Stimulated activated CD4-positive, alpha-beta T cell treated with anti-CD3 and anti-CD28 coated beads, Interleukin-1b, Interleukin-23, amount 100 ng/mL, for 48 hours (primary cell): ENCODE measurements around the gene TIAM1.
A peak's percentile ranks its signal among the peaks of the same experiment; 100 is the strongest.

Source experiments
- DNase-seq: peaks from one replicate; pipeline ENCODE4 v3.0.0-alpha.2; 2020

TIAM1 gene

GRCh38 chr21:31119199-31119598, 224.9 kb downstream of the TIAM1 start:
- no peak for DNase-seq

GRCh38 chr21:31117128-31117916, 226.7 kb downstream of the TIAM1 start:
- DNase-seq, result no peak

- DNase-seq, result no peak
Observed at GRCh38 chr21:31115249-31115648, 228.8 kb downstream of the TIAM1 start.

- DNase-seq, result no peak
Observed at GRCh38 chr21:31111093-31111492, 233.0 kb downstream of the TIAM1 start.

- no peak for DNase-seq
Observed at GRCh38 chr21:31110430-31110829, 233.6 kb downstream of the TIAM1 start.

- no peak for DNase-seq
Observed at GRCh38 chr21:31107871-31108270, 236.2 kb downstream of the TIAM1 start.

- DNase-seq, result no peak
Observed at GRCh38 chr21:31107176-31107785, 236.8 kb downstream of the TIAM1 start.

- no peak for DNase-seq
Observed at GRCh38 chr21:31103571-31104265, 240.3 kb downstream of the TIAM1 start.

GRCh38 chr21:31103163-31103562, 240.9 kb downstream of the TIAM1 start:
- no peak for DNase-seq

GRCh38 chr21:31099122-31099521, 244.9 kb downstream of the TIAM1 start:
- no peak for DNase-seq

- DNase-seq, result peak; percentile 77
Observed at GRCh38 chr21:31098576-31099005, 245.5 kb downstream of the TIAM1 start.

- DNase-seq, result no peak
Observed at GRCh38 chr21:31092832-31093625, 251.0 kb downstream of the TIAM1 start.

GRCh38 chr21:31090376-31090775, 253.7 kb downstream of the TIAM1 start:
- no peak for DNase-seq

- no peak for DNase-seq
Observed at GRCh38 chr21:31088474-31088751, 255.6 kb downstream of the TIAM1 start.

- DNase-seq, result no peak
Observed at GRCh38 chr21:31087639-31088473, 256.2 kb downstream of the TIAM1 start.

- DNase-seq, result no peak
Observed at GRCh38 chr21:31084689-31085088, 259.4 kb downstream of the TIAM1 start.

GRCh38 chr21:31078796-31079195, 265.3 kb downstream of the TIAM1 start:
- no peak for DNase-seq

- DNase-seq, result no peak
Observed at GRCh38 chr21:31078216-31078615, 265.8 kb downstream of the TIAM1 start.

GRCh38 chr21:31075848-31076247, 268.2 kb downstream of the TIAM1 start:
- no peak for DNase-seq

- DNase-seq, result no peak
Observed at GRCh38 chr21:31072533-31072932, 271.5 kb downstream of the TIAM1 start.
